GM12878 (cell line): ENCODE measurements around the gene GABBR2. TPM values are rescaled to one million over a fixed set of nuclear protein-coding genes. Genes with fewer than 3 reads are reported as not detected.

Experiments used
- ATAC-seq: fragments of 200-7000 bp; cut with Tn5 transposase; 3 replicates; pipeline ENCODE4 v1.9.1; 2020; ENCODE audit warnings: mild to moderate bottlenecking, moderate library complexity
- Bru-seq: library from RNA; stranded (reverse); fragments of 400-500 nt; gene quantifications from one replicate; lab custom pipeline; 2021; lab: Mats Ljungman, UMichigan
- BruChase-seq, 2 experiments: library from RNA; stranded (reverse); fragments of 400-500 nt; gene quantifications; one replicate each; lab custom pipeline; 2021; lab: Mats Ljungman, UMichigan
- BruUV-seq: library from RNA; stranded (reverse); fragments of 400-500 nt; replicated peaks from 2 replicates; lab custom pipeline; 2021; lab: Mats Ljungman, UMichigan
- CTCF ChIA-PET: fragments of 300-600 bp; sonication (Branson Sonifier 250); formaldehyde crosslinking; extraction: SDS; loops from one replicate; lab custom pipeline; 2021; ENCODE audit warnings: inconsistent platforms; lab: Yijun Ruan, JAX
- POLR2A ChIA-PET: fragments of 350-600 bp; formaldehyde crosslinking; extraction: SDS; loops from one replicate; lab custom pipeline; 2021; ENCODE audit warnings: inconsistent platforms; lab: Charles Lee
- RAD21 ChIA-PET: fragments of 300-600 bp; sonication (Branson Sonifier 250); formaldehyde crosslinking; loops from one replicate; lab custom pipeline; 2023; ENCODE audit warnings: antibody characterized with exemption; ENCODE audit not compliant: unreplicated experiment; lab: Charles Lee
- SMC1A ChIA-PET: fragments of 300-600 bp; sonication (Branson Sonifier 250); formaldehyde crosslinking; loops from one replicate; lab custom pipeline; 2023; ENCODE audit not compliant: unreplicated experiment, uncharacterized antibody; lab: Charles Lee
- DNase-seq: peaks from one replicate; pipeline ENCODE4 v3.0.0-alpha.2; 2011; ENCODE audit warnings: low read depth, low spot score
- FAIRE-seq: peaks from 3 replicates; lab custom pipeline; 2011; peaks lifted over from hg19 to GRCh38; lab: Jason Lieb, UNC
- H2AFZ ChIP-seq: 2 replicates; pipeline ENCODE4 v1.6.0; 2011; ENCODE audit warnings: low read depth, low read length, control low read depth; ENCODE audit not compliant: control insufficient read depth
- H3K27ac ChIP-seq: 2 replicates; pipeline ENCODE4 v1.5.1; 2011; ENCODE audit warnings: control low read depth; ENCODE audit not compliant: control insufficient read depth, insufficient read depth
- H3K27me3 ChIP-seq, 2 experiments: replicated peaks in 1 of 2; 2 replicates each; pipeline versions ENCODE4 v1.6.0 to v1.6.1; 2011; ENCODE audit warnings: low read length in 1 of 2; ENCODE audit not compliant: control insufficient read depth in 2 of 2, insufficient read depth in 2 of 2
- H3K36me3 ChIP-seq, 2 experiments: 2 replicates each; pipeline ENCODE4 v1.5.1; 2011; ENCODE audit warnings: low read length in 1 of 2; ENCODE audit not compliant: control insufficient read depth in 2 of 2, insufficient read depth in 2 of 2
- H3K4me1 ChIP-seq: 2 replicates; pipeline ENCODE4 v1.6.1; 2011; ENCODE audit warnings: mild to moderate bottlenecking, low read length, moderate library complexity, mixed read lengths; ENCODE audit not compliant: control insufficient read depth, insufficient read depth
- H3K4me2 ChIP-seq: 2 replicates; pipeline ENCODE4 v1.6.0; 2011; ENCODE audit warnings: control low read depth; ENCODE audit not compliant: control insufficient read depth, insufficient read depth
- H3K4me3 ChIP-seq: fragments of 200-600 bp; sonication (generic); 2 replicates; pipeline ENCODE4 v1.5.1; 2016
- H3K79me2 ChIP-seq: 2 replicates; pipeline ENCODE4 v1.6.0; 2011; ENCODE audit warnings: low read length; ENCODE audit not compliant: control insufficient read depth, insufficient read depth
- H3K9ac ChIP-seq: 2 replicates; pipeline ENCODE4 v1.8.0; 2011; ENCODE audit warnings: low read length, control low read depth, mixed read lengths; ENCODE audit not compliant: control insufficient read depth, insufficient read depth
- H3K9me3 ChIP-seq: replicated peaks from 3 replicates; pipeline ENCODE4 v1.5.1; 2011; ENCODE audit warnings: mild to moderate bottlenecking, low read length; ENCODE audit not compliant: control insufficient read depth, insufficient read depth
- H4K20me1 ChIP-seq: 2 replicates; pipeline ENCODE4 v1.6.0; 2011; ENCODE audit not compliant: control insufficient read depth, insufficient read depth
- HDAC6 ChIP-seq: fragments of 200-600 bp; sonication (generic); IDR thresholded peaks from one replicate; pipeline ENCODE4 v1.8.0; 2017; ENCODE audit warnings: antibody characterized with exemption; ENCODE audit not compliant: unreplicated experiment
- TCF7 ChIP-seq: IDR thresholded peaks from 2 replicates; pipeline ENCODE4 v1.6.1; 2014; ENCODE audit warnings: antibody characterized with exemption, borderline replicate concordance
- WGBS: methylation state at CpG from one replicate; pipeline ENCODE4 v1.1.6; 2016; ENCODE audit warnings: low lambda C conversion rate; ENCODE audit not compliant: insufficient replicate concordance, insufficient coverage; ENCODE audit errors: missing lambda C conversion rate; 5-methylcytosine and 5-hydroxymethylcytosine counted together
- in situ Hi-C: fragments of 300-500 bp; cut with MboI; formaldehyde crosslinking; loops from 9 replicates; pipeline ENCODE4 v1.14.3; 2018; ENCODE audit warnings: mixed read lengths
- intact Hi-C: fragments of 100-400 bp; cut with micrococcal nuclease; formaldehyde crosslinking; loops from one replicate; pipeline ENCODE4 v1.14.2; 2022; ENCODE audit not compliant: unreplicated experiment
- long read RNA-seq, 2 experiments: library from polyadenylated mRNA; unstranded; transcript quantifications; one replicate each; pipeline ENCODE4 v2.0.0, GENCODE V29; 2019 to 2020
- polyA minus RNA-seq, 3 experiments: library from RNA; depleted of rRNA, polyadenylated mRNA; stranded (reverse); fragments of >200 nt; gene quantifications; 2 replicates each; pipeline ENCODE4 v1.2.3, GENCODE V29; 2011
- polyA plus RNA-seq, 11 experiments: library from polyadenylated mRNA; depleted of rRNA in 4 of 11; unstranded in 6 of 11; stranded (reverse) in 5 of 11; fragments of >200 nt; fragmentation: Nextera tagmentation in 4 of 11; fragmentation: Illumina TruSeq in 1 of 11; extraction: Ambion mirVana in 4 of 11; extraction: Trizol in 1 of 11; gene quantifications; 1 replicate in 1 of 11; 2 replicates in 10 of 11; pipeline versions ENCODE4 v1.2.1 to v1.2.3, GENCODE V29; 2011 to 2016; ENCODE audit warnings: inconsistent platforms in 2 of 11, missing spikeins in 2 of 11, low read depth in 1 of 11
- total RNA-seq, 4 experiments: library from RNA; depleted of rRNA in 3 of 4; stranded (reverse); fragments of >200 nt in 3 of 4; fragmentation: Illumina TruSeq in 1 of 4; extraction: Trizol in 1 of 4; gene quantifications; 2 replicates each; pipeline versions ENCODE4 v1.2.1 to v1.2.3, GENCODE V29; 2013 to 2021

The GABBR2 gene
- not detected in 2 replicates for total RNA-seq (2013; cell fraction: nucleolus; rRNA removed)
- total RNA-seq (2014; rRNA removed) (0.06 and 0.33 TPM in 2 replicates), total RNA-seq (2014; rRNA removed; fragmentation: Illumina TruSeq; extraction: Trizol) (0.04 and 0.05 TPM in 2 replicates), total RNA-seq (2021) (1.4 TPM in 1 of 2 replicates, not detected in the other), polyA plus RNA-seq (2011; rRNA removed) (not detected in 2 replicates), polyA plus RNA-seq (2014; fragmentation: Illumina TruSeq; extraction: Trizol) (0.06 TPM in 1 of 2 replicates, not detected in the other), polyA plus RNA-seq (2014; fragmentation: Nextera tagmentation; extraction: Ambion mirVana) (under 1 TPM; 0.02 to 0.05 TPM), polyA plus RNA-seq (2014; rRNA removed) (0.04 and 0.20 TPM in 2 replicates), polyA plus RNA-seq (2016; fragmentation: Nextera tagmentation; extraction: Ambion mirVana) (1 to 10 TPM in 1 of 2 experiments, not detected in 1; 2.2 TPM), polyA minus RNA-seq (2011; rRNA and poly(A)+ RNA removed) (not detected in 2 replicates), Bru-seq, nascent RNA (percentile 5 among the genes with signal in this experiment), BruChase-seq, experiment 1, labeled RNA remaining after a 6-hour chase (percentile 5 among the genes with signal in this experiment), BruChase-seq, experiment 2, labeled RNA remaining after a 2-hour chase (percentile 3 among the genes with signal in this experiment)
- not detected for polyA plus RNA-seq (2011; ENCODE audit: low read depth)
- polyA plus RNA-seq (2011; cell fraction: cytosol; rRNA removed), result under 0.01 and 0.07 TPM in 2 replicates
- 0.37 TPM in 1 of 2 replicates, not detected in the other for polyA plus RNA-seq (2011; cell fraction: nucleus; rRNA removed)
- 0.24 and 0.25 TPM in 2 replicates for polyA plus RNA-seq (2012)
- polyA minus RNA-seq (2011; cell fraction: cytosol; rRNA and poly(A)+ RNA removed), result not detected in 2 replicates
- not detected in 2 replicates for polyA minus RNA-seq (2011; cell fraction: nucleus; rRNA and poly(A)+ RNA removed)
- long read RNA-seq, experiment 1, result 0 reads
- long read RNA-seq, experiment 2, partial matches to known transcripts, result 0 of 1 reads
- long read RNA-seq, experiment 2, other reads (novel, unspliced or antisense), result 1 of 1 reads

- ATAC-seq (no peak), FAIRE-seq (no peak), DNase-seq (no peak)
- Histone ChIP-seq H3K9me3 (no peaks in the 10 kb centered on the region), H3K4me3 (no peak within 1 kb of the TSS), H3K27ac (no peak within 1 kb of the TSS), H3K9ac (no peak within 1 kb of the TSS), H3K36me3 (no peaks in the 10 kb centered on the region), H4K20me1 (no peaks in the 10 kb centered on the region), H3K79me2 (no peaks in the 10 kb centered on the region), H3K27me3 (peaks cover 4 to 12% of the 10 kb centered on the region in 2 experiments; a peak in 3 of 4 replicates), H2AFZ (no peak within 1 kb of the TSS), H3K4me2 (no peak within 1 kb of the TSS), H3K4me1 (no peaks in the 10 kb centered on the region)
- WGBS, result 30% methylated on average over 65 of the region's 111 CpGs
- intact Hi-C loops, result no loop called here
- ChIA-PET SMC1A (no interaction called here), RAD21 (no interaction called here), CTCF (no interaction called here), POLR2A (no interaction called here)
- in situ Hi-C loops, result no loop called here
- BruUV-seq, result no TSS peak
- TF ChIP-seq HDAC6 (peak; percentile 69), TCF7 (no peak)
These were observed at the start of gene GABBR2 for GRCh38 chr9:98708933-98709911. GABBR2 (minus strand) TSS chr9:98708935; CDS start chr9:98708737, 198 bp downstream.
